Tibial nerve (tissue), 4 donors: Measurements from ENCODE around the gene ARAP1.

Source experiments
- CTCF ChIP-seq, 5 experiments: fragments of 200-600 bp in 3 of 5; fragments of 450-650 bp in 2 of 5; sonication (generic) in 3 of 5; IDR thresholded peaks; one replicate each; pipeline ENCODE4 v1.5.1; 2016 to 2019; ENCODE audit warnings: antibody characterized with exemption in 5 of 5, mild to moderate bottlenecking in 3 of 5, moderate library complexity in 2 of 5
- EP300 ChIP-seq, 2 donors: sonication (generic); formaldehyde crosslinking; IDR thresholded peaks; one replicate each; pipeline ENCODE4 v1.6.1; 2017; ENCODE audit warnings: antibody characterized with exemption in 2 of 2, mild to moderate bottlenecking in 1 of 2
- POLR2A ChIP-seq, 2 donors: fragments of 450-650 bp; IDR thresholded peaks; one replicate each; pipeline ENCODE4 v1.6.1; 2017; ENCODE audit warnings: antibody characterized with exemption in 2 of 2, mild to moderate bottlenecking in 2 of 2, moderate library complexity in 2 of 2

- TF ChIP-seq CTCF (IDR thresholded peaks at IDR 0.05) (no peak), POLR2A (IDR thresholded peaks at IDR 0.05) (no peak), EP300 (IDR thresholded peaks at IDR 0.05) (no peak)
Observed at GRCh38 chr11:72675221-72675620, 77.0 kb downstream of the ARAP1 start.
